Hepatocyte (in vitro differentiated cells): ENCODE data around the gene PTPRK. TPM values are rescaled to one million over a fixed set of nuclear protein-coding genes. Genes with fewer than 3 reads are reported as not detected.

ENCODE experiments used
- DNase-seq: peaks from one replicate; pipeline ENCODE4 v3.0.0-alpha.2; 2016; ENCODE audit warnings: low spot score
- H2AFZ ChIP-seq: fragments of 200-600 bp; sonication (generic); 2 replicates; pipeline ENCODE4 v1.6.0; 2016; ENCODE audit warnings: antibody characterized with exemption, mild to moderate bottlenecking
- H3K27ac ChIP-seq: fragments of 200-600 bp; sonication (generic); 2 replicates; pipeline ENCODE4 v1.5.1; 2016; ENCODE audit warnings: mild to moderate bottlenecking
- H3K27me3 ChIP-seq: fragments of 200-600 bp; sonication (generic); 2 replicates; pipeline ENCODE4 v1.6.1; 2016
- H3K36me3 ChIP-seq: fragments of 200-600 bp; sonication (generic); replicated peaks from 2 replicates; pipeline ENCODE4 v1.5.1; 2016; ENCODE audit warnings: low read depth; ENCODE audit not compliant: insufficient read depth
- H3K4me1 ChIP-seq: fragments of 200-600 bp; sonication (generic); 2 replicates; pipeline ENCODE4 v1.5.1; 2016; ENCODE audit warnings: mild to moderate bottlenecking, moderate library complexity; ENCODE audit not compliant: insufficient read depth
- H3K4me2 ChIP-seq: fragments of 200-600 bp; sonication (generic); 2 replicates; pipeline ENCODE4 v1.6.0; 2016
- H3K4me3 ChIP-seq: fragments of 200-600 bp; sonication (generic); 2 replicates; pipeline ENCODE4 v1.5.1; 2016; ENCODE audit warnings: mild to moderate bottlenecking
- H3K79me2 ChIP-seq: fragments of 200-600 bp; sonication (generic); 2 replicates; pipeline ENCODE4 v1.6.0; 2017; ENCODE audit warnings: mild to moderate bottlenecking
- H3K9me2 ChIP-seq: fragments of 200-600 bp; sonication (generic); replicated peaks from 2 replicates; pipeline ENCODE4 v1.6.0; 2017; ENCODE audit warnings: mild to moderate bottlenecking; ENCODE audit not compliant: insufficient read depth
- H3K9me3 ChIP-seq: fragments of 200-600 bp; sonication (generic); 2 replicates; pipeline ENCODE4 v1.5.1; 2016; ENCODE audit warnings: low read depth, mild to moderate bottlenecking
- H4K20me1 ChIP-seq: fragments of 200-600 bp; sonication (generic); 2 replicates; pipeline ENCODE4 v1.6.0; 2016; ENCODE audit warnings: mild to moderate bottlenecking; ENCODE audit not compliant: insufficient read depth, poor library complexity, severe bottlenecking
- CTCF ChIP-seq: fragments of 200-600 bp; sonication (generic); IDR thresholded peaks from 2 replicates; pipeline ENCODE4 v1.5.1; 2016; ENCODE audit warnings: antibody characterized with exemption, mild to moderate bottlenecking; ENCODE audit not compliant: poor library complexity
- EZH2 ChIP-seq: fragments of 200-600 bp; sonication (generic); IDR thresholded peaks from 2 replicates; pipeline ENCODE4 v1.6.1; 2016; ENCODE audit warnings: antibody characterized with exemption, mild to moderate bottlenecking, borderline replicate concordance
- EZH2phosphoT487 ChIP-seq: fragments of 200-600 bp; sonication (generic); IDR thresholded peaks from one replicate; pipeline ENCODE4 v1.6.1; 2018; ENCODE audit warnings: antibody characterized with exemption, mild to moderate bottlenecking, low read depth, moderate library complexity; ENCODE audit not compliant: unreplicated experiment, severe bottlenecking
- WGBS: methylation state at CpG from one replicate; pipeline ENCODE4 v1.1.6; 2016; ENCODE audit warnings: low lambda C conversion rate; ENCODE audit errors: missing lambda C conversion rate; 5-methylcytosine and 5-hydroxymethylcytosine counted together
- polyA plus RNA-seq: library from polyadenylated mRNA; unstranded; fragments of >200 nt; fragmentation: Nextera tagmentation; extraction: Ambion mirVana; gene quantifications from 2 replicates; pipeline ENCODE4 v1.2.1, GENCODE V29; 2016
- total RNA-seq: library from RNA; depleted of rRNA; stranded (reverse); fragments of >200 nt; gene quantifications from 2 replicates; pipeline ENCODE4 v1.2.3, GENCODE V29; 2014

PTPRK gene
- total and polyA plus RNA-seq, 2 experiments from 2014 or later: 42.0 to 80.2 TPM

GRCh38 chr6:128057541-128057940 lies 462.9 kb downstream of the PTPRK start:
- H3K27me3 ChIP-seq: no peaks in the 10 kb centered on the region
- H3K9me3 ChIP-seq: no peaks in the 10 kb centered on the region
- no peaks in the 10 kb centered on the region for H3K9me2 ChIP-seq
- DNase-seq: no peak
- H3K79me2 ChIP-seq: no peaks in the 10 kb centered on the region
- no peaks in the 10 kb centered on the region for H3K36me3 ChIP-seq
- H3K4me3 ChIP-seq: no peak overlapping the region
- no peaks in the 10 kb centered on the region for H3K4me1 ChIP-seq
- H2AFZ ChIP-seq: no peak overlapping the region
- H3K4me2 ChIP-seq: no peak overlapping the region
- H3K27ac ChIP-seq: no peak overlapping the region
- no peaks in the 10 kb centered on the region for H4K20me1 ChIP-seq
- TF ChIP-seq CTCF: no peak
- TF ChIP-seq EZH2: no peak
- WGBS: 99% methylated on average over 3 of the region's 3 CpGs

- TF ChIP-seq EZH2phosphoT487: no peak
- no peak for TF ChIP-seq CTCF
- no peak for TF ChIP-seq EZH2
- DNase-seq: no peak
- WGBS: 96% methylated on average over 5 of the region's 5 CpGs
- Histone ChIP-seq H3K9me3 (no peaks in the 10 kb centered on the region), H3K4me3 (no peak overlapping the region), H3K36me3 (no peaks in the 10 kb centered on the region), H3K27me3 (no peaks in the 10 kb centered on the region), H3K4me2 (no peak overlapping the region), H3K79me2 (no peaks in the 10 kb centered on the region), H3K9me2 (no peaks in the 10 kb centered on the region), H3K27ac (no peak overlapping the region), H3K4me1 (no peaks in the 10 kb centered on the region), H4K20me1 (no peaks in the 10 kb centered on the region), H2AFZ (no peak overlapping the region)
Observed at GRCh38 chr6:128053109-128053508, 467.3 kb downstream of the PTPRK start.

GRCh38 chr6:128047989-128048388 lies 472.4 kb downstream of the PTPRK start:
- TF ChIP-seq EZH2phosphoT487 (no peak), CTCF (no peak), EZH2 (no peak)
- 73% methylated on average over 3 of the region's 3 CpGs for WGBS
- H3K27ac ChIP-seq: no peak overlapping the region
- H3K9me2 ChIP-seq: no peaks in the 10 kb centered on the region
- H3K27me3 ChIP-seq: no peaks in the 10 kb centered on the region
- H3K79me2 ChIP-seq: no peaks in the 10 kb centered on the region
- H3K4me1 ChIP-seq: no peaks in the 10 kb centered on the region
- H3K9me3 ChIP-seq: no peaks in the 10 kb centered on the region
- DNase-seq: no peak
- H3K4me3 ChIP-seq: no peak overlapping the region
- no peak overlapping the region for H3K4me2 ChIP-seq
- no peaks in the 10 kb centered on the region for H4K20me1 ChIP-seq
- H2AFZ ChIP-seq: no peak overlapping the region
- H3K36me3 ChIP-seq: no peaks in the 10 kb centered on the region

- Histone ChIP-seq H3K4me3 (no peak overlapping the region), H3K9me3 (no peaks in the 10 kb centered on the region), H3K27me3 (no peaks in the 10 kb centered on the region), H3K36me3 (no peaks in the 10 kb centered on the region), H3K4me2 (no peak overlapping the region), H4K20me1 (no peaks in the 10 kb centered on the region), H3K4me1 (no peaks in the 10 kb centered on the region), H3K9me2 (no peaks in the 10 kb centered on the region), H2AFZ (no peak overlapping the region), H3K27ac (no peak overlapping the region), H3K79me2 (no peaks in the 10 kb centered on the region)
- DNase-seq: no peak
- TF ChIP-seq CTCF (no peak), EZH2phosphoT487 (no peak), EZH2 (no peak)
- WGBS: 95% methylated on average over 1 of the region's 1 CpG
Observed at GRCh38 chr6:128046033-128046432, 474.4 kb downstream of the PTPRK start.
